IgD-negative memory B cell (primary cell): ENCODE data around the gene TBC1D22A. TPM values are rescaled to one million over a fixed set of nuclear protein-coding genes. Genes with fewer than 3 reads are reported as not detected.

Source experiments
- H3K27ac Mint-ChIP-seq, 3 donors: one replicate each; pipeline ENCODE4 v1.8.0; 2020 to 2022; ENCODE audit warnings: mild to moderate bottlenecking in 3 of 3, mixed read lengths in 3 of 3, moderate library complexity in 1 of 3
- H3K27me3 Mint-ChIP-seq: one replicate; pipeline ENCODE4 v1.8.0; 2021; ENCODE audit warnings: mixed read lengths
- H3K36me3 Mint-ChIP-seq: one replicate; pipeline ENCODE4 v1.8.0; 2020; ENCODE audit warnings: mild to moderate bottlenecking, mixed read lengths
- H3K4me1 Mint-ChIP-seq, 3 donors: one replicate each; pipeline ENCODE4 v1.8.0; 2020 to 2022; ENCODE audit warnings: mixed read lengths in 3 of 3, mild to moderate bottlenecking in 1 of 3
- H3K4me3 Mint-ChIP-seq, 4 donors: one replicate each; pipeline ENCODE4 v1.8.0; 2020 to 2022; ENCODE audit warnings: mild to moderate bottlenecking in 4 of 4, mixed read lengths in 4 of 4, moderate library complexity in 3 of 4
- H3K9me3 Mint-ChIP-seq, 3 donors: one replicate each; pipeline ENCODE4 v1.8.0; 2020 to 2021; ENCODE audit warnings: mixed read lengths in 3 of 3, mild to moderate bottlenecking in 1 of 3
- polyA plus RNA-seq: library from polyadenylated mRNA; unstranded; fragments of 300-500 nt; fragmentation: Illumina TruSeq; gene quantifications from one replicate; pipeline ENCODE4 v1.2.3, GENCODE V29; 2021

The TBC1D22A gene
- polyA plus RNA-seq, 1 donor from 2014 or later, result 64.3 TPM

- Mint-ChIP-seq H3K27me3 (no peaks in the 10 kb centered on the region), H3K27ac (peak overlapping the region; percentile 97 to 100 (median 99)), H3K4me3 (peak overlapping the region; percentile 73 to 93 (median 90)), H3K9me3 (no peaks in the 10 kb centered on the region), H3K36me3 (no peaks in the 10 kb centered on the region), H3K4me1 (peaks cover 49 to 72% (median 71%) of the 10 kb centered on the region in 3 donors)
Measured at GRCh38 chr22:46769706-46770105, 7.3 kb downstream of the TBC1D22A start.

- peak overlapping the region; percentile 97 to 100 (median 99) for H3K27ac Mint-ChIP-seq
- H3K27me3 Mint-ChIP-seq, result no peaks in the 10 kb centered on the region
- no peaks in the 10 kb centered on the region for H3K36me3 Mint-ChIP-seq
- no peaks in the 10 kb centered on the region for H3K9me3 Mint-ChIP-seq
- H3K4me3 Mint-ChIP-seq, result peak overlapping the region; percentile 68 to 93 (median 90)
- peaks cover 53 to 72% (median 71%) of the 10 kb centered on the region in 3 donors for H3K4me1 Mint-ChIP-seq
Measured at GRCh38 chr22:46770151-46770641, 7.7 kb downstream of the TBC1D22A start.

GRCh38 chr22:46770726-46771125, 8.3 kb downstream of the TBC1D22A start:
- H3K27ac Mint-ChIP-seq, result peak overlapping the region; percentile 97 to 100 (median 99)
- peak overlapping the region; percentile 68 to 94 (median 90) for H3K4me3 Mint-ChIP-seq
- no peaks in the 10 kb centered on the region for H3K9me3 Mint-ChIP-seq
- H3K27me3 Mint-ChIP-seq, result no peaks in the 10 kb centered on the region
- no peaks in the 10 kb centered on the region for H3K36me3 Mint-ChIP-seq
- peaks cover 59 to 75% (median 73%) of the 10 kb centered on the region in 3 donors for H3K4me1 Mint-ChIP-seq

- H3K9me3 Mint-ChIP-seq, result no peaks in the 10 kb centered on the region
- peaks cover 69 to 81% (median 80%) of the 10 kb centered on the region in 3 donors for H3K4me1 Mint-ChIP-seq
- peak overlapping the region; percentile 67 to 98 (median 86) for H3K27ac Mint-ChIP-seq
- no peaks in the 10 kb centered on the region for H3K36me3 Mint-ChIP-seq
- H3K27me3 Mint-ChIP-seq, result no peaks in the 10 kb centered on the region
- peak overlapping the region in 3 of 4 donors; percentile 39 to 89 (median 75) for H3K4me3 Mint-ChIP-seq
Measured at GRCh38 chr22:46773076-46773475, 10.6 kb downstream of the TBC1D22A start.

- no peaks in the 10 kb centered on the region for H3K36me3 Mint-ChIP-seq
- peak overlapping the region; percentile 86 to 98 (median 92) for H3K27ac Mint-ChIP-seq
- no peaks in the 10 kb centered on the region for H3K9me3 Mint-ChIP-seq
- peak overlapping the region; percentile 72 to 95 (median 74) for H3K4me3 Mint-ChIP-seq
- no peaks in the 10 kb centered on the region for H3K27me3 Mint-ChIP-seq
- peaks cover 61 to 77% (median 77%) of the 10 kb centered on the region in 3 donors for H3K4me1 Mint-ChIP-seq
Measured at GRCh38 chr22:46774253-46774979, 12.0 kb downstream of the TBC1D22A start.

- H3K4me3 Mint-ChIP-seq, result peak overlapping the region; percentile 74 to 95 (median 80)
- H3K36me3 Mint-ChIP-seq, result no peaks in the 10 kb centered on the region
- H3K4me1 Mint-ChIP-seq, result peaks cover 62 to 74% (median 72%) of the 10 kb centered on the region in 3 donors
- H3K27me3 Mint-ChIP-seq, result no peaks in the 10 kb centered on the region
- H3K9me3 Mint-ChIP-seq, result no peaks in the 10 kb centered on the region
- peak overlapping the region; percentile 86 to 98 (median 92) for H3K27ac Mint-ChIP-seq
Measured at GRCh38 chr22:46774980-46775849, 12.8 kb downstream of the TBC1D22A start.

GRCh38 chr22:46775850-46776826, 13.7 kb downstream of the TBC1D22A start:
- H3K4me3 Mint-ChIP-seq, result peak overlapping the region; percentile 74 to 95 (median 80)
- no peaks in the 10 kb centered on the region for H3K27me3 Mint-ChIP-seq
- H3K9me3 Mint-ChIP-seq, result no peaks in the 10 kb centered on the region
- H3K36me3 Mint-ChIP-seq, result no peaks in the 10 kb centered on the region
- H3K4me1 Mint-ChIP-seq, result peaks cover 54 to 69% (median 66%) of the 10 kb centered on the region in 3 donors
- peak overlapping the region; percentile 86 to 98 (median 92) for H3K27ac Mint-ChIP-seq

GRCh38 chr22:46776876-46777608, 14.6 kb downstream of the TBC1D22A start:
- Mint-ChIP-seq H3K27me3 (no peaks in the 10 kb centered on the region), H3K36me3 (no peaks in the 10 kb centered on the region), H3K27ac (peak overlapping the region; percentile 86 to 98 (median 92)), H3K4me1 (peaks cover 54 to 71% (median 70%) of the 10 kb centered on the region in 3 donors), H3K4me3 (peak overlapping the region; percentile 65 to 95 (median 80)), H3K9me3 (no peaks in the 10 kb centered on the region)

- peak overlapping the region; percentile 65 to 95 (median 80) for H3K4me3 Mint-ChIP-seq
- H3K36me3 Mint-ChIP-seq, result no peaks in the 10 kb centered on the region
- peaks cover 57 to 75% (median 70%) of the 10 kb centered on the region in 3 donors for H3K4me1 Mint-ChIP-seq
- no peaks in the 10 kb centered on the region for H3K9me3 Mint-ChIP-seq
- H3K27me3 Mint-ChIP-seq, result no peaks in the 10 kb centered on the region
- peak overlapping the region; percentile 86 to 98 (median 92) for H3K27ac Mint-ChIP-seq
Measured at GRCh38 chr22:46777609-46777970, 15.1 kb downstream of the TBC1D22A start.

GRCh38 chr22:46779023-46779422, 16.6 kb downstream of the TBC1D22A start:
- Mint-ChIP-seq H3K9me3 (no peaks in the 10 kb centered on the region), H3K4me1 (peaks cover 60 to 73% (median 66%) of the 10 kb centered on the region in 3 donors), H3K36me3 (no peaks in the 10 kb centered on the region), H3K27me3 (no peaks in the 10 kb centered on the region), H3K4me3 (peak overlapping the region in 1 of 4 donors; percentile 76), H3K27ac (peak overlapping the region in 2 of 3 donors; percentile 26 to 76)

- no peaks in the 10 kb centered on the region for H3K9me3 Mint-ChIP-seq
- H3K4me3 Mint-ChIP-seq, result no peak overlapping the region
- H3K4me1 Mint-ChIP-seq, result peaks cover 58 to 70% (median 61%) of the 10 kb centered on the region in 3 donors
- H3K27me3 Mint-ChIP-seq, result no peaks in the 10 kb centered on the region
- H3K36me3 Mint-ChIP-seq, result no peaks in the 10 kb centered on the region
- H3K27ac Mint-ChIP-seq, result peak overlapping the region in 2 of 3 donors; percentile 85 to 86
Measured at GRCh38 chr22:46779651-46780050, 17.2 kb downstream of the TBC1D22A start.

GRCh38 chr22:46780453-46780852, 18.0 kb downstream of the TBC1D22A start:
- peak overlapping the region in 2 of 3 donors; percentile 85 to 86 for H3K27ac Mint-ChIP-seq

GRCh38 chr22:46781291-46781690, 18.8 kb downstream of the TBC1D22A start:
- no peaks in the 10 kb centered on the region for H3K9me3 Mint-ChIP-seq
- no peaks in the 10 kb centered on the region for H3K27me3 Mint-ChIP-seq
- H3K27ac Mint-ChIP-seq, result no peak overlapping the region
- H3K36me3 Mint-ChIP-seq, result no peaks in the 10 kb centered on the region
- H3K4me3 Mint-ChIP-seq, result no peak overlapping the region
- H3K4me1 Mint-ChIP-seq, result peaks cover 52 to 67% (median 53%) of the 10 kb centered on the region in 3 donors

More at GRCh38 chr22:46780453-46780852, 18.0 kb downstream of the TBC1D22A start:
- Mint-ChIP-seq H3K27me3 (no peaks in the 10 kb centered on the region), H3K9me3 (no peaks in the 10 kb centered on the region), H3K4me3 (peak overlapping the region in 1 of 4 donors; percentile 24), H3K36me3 (no peaks in the 10 kb centered on the region), H3K4me1 (peaks cover 56 to 68% (median 58%) of the 10 kb centered on the region in 3 donors)
